ENCODE results near the gene STRBP. TPM values are rescaled to one million over a fixed set of nuclear protein-coding genes. Genes with fewer than 3 reads are reported as not detected.

Gene STRBP
- total and polyA plus RNA-seq, 5 experiments from 2014 or later: 18.2 to 35.0 (median 28.7) TPM

- H3K27me3 Mint-ChIP-seq: no peaks in the 10 kb centered on the region
- no peak for DNase-seq
- no peaks in the 10 kb centered on the region for H3K9me3 Mint-ChIP-seq
- H3K36me3 Mint-ChIP-seq: peaks cover 0 to 89% (median 10%) of the 10 kb centered on the region in 3 donors
- no peak for ATAC-seq
- POLR2A ChIA-PET: no interaction called here
- peaks cover 0 to 16% (median 0%) of the 10 kb centered on the region in 4 donors for H3K4me1 Mint-ChIP-seq
- no peak overlapping the region for H3K4me3 Mint-ChIP-seq
- H3K27ac Mint-ChIP-seq: peak overlapping the region in 2 of 10 donors; percentile 11 to 61
Observed at GRCh38 chr9:123099042-123099441, 169.3 kb downstream of the STRBP start.

GRCh38 chr9:123098096-123098459 lies 170.3 kb downstream of the STRBP start:
- H3K4me1 Mint-ChIP-seq: peaks cover 0 to 19% (median 0%) of the 10 kb centered on the region in 4 donors
- H3K27ac Mint-ChIP-seq: peak overlapping the region in 3 of 10 donors; percentile 24 to 78 (median 69)
- no peaks in the 10 kb centered on the region for H3K27me3 Mint-ChIP-seq
- no peaks in the 10 kb centered on the region for H3K9me3 Mint-ChIP-seq
- no peak for ATAC-seq
- H3K4me3 Mint-ChIP-seq: no peak overlapping the region
- peaks cover 0 to 89% (median 10%) of the 10 kb centered on the region in 3 donors for H3K36me3 Mint-ChIP-seq
- POLR2A ChIA-PET: no interaction called here
- DNase-seq: no peak

GRCh38 chr9:123097430-123098095 lies 170.8 kb downstream of the STRBP start:
- H3K9me3 Mint-ChIP-seq: no peaks in the 10 kb centered on the region
- H3K4me3 Mint-ChIP-seq: no peak overlapping the region
- peaks cover 0 to 89% (median 10%) of the 10 kb centered on the region in 3 donors for H3K36me3 Mint-ChIP-seq
- POLR2A ChIA-PET: no interaction called here
- H3K4me1 Mint-ChIP-seq: peaks cover 0 to 19% (median 0%) of the 10 kb centered on the region in 4 donors
- no peaks in the 10 kb centered on the region for H3K27me3 Mint-ChIP-seq
- DNase-seq (no peak), ATAC-seq (no peak)
- peak overlapping the region in 4 of 10 donors; percentile 24 to 28 (median 26) for H3K27ac Mint-ChIP-seq

- Mint-ChIP-seq H3K4me3 (no peak overlapping the region), H3K9me3 (no peaks in the 10 kb centered on the region)
Observed at GRCh38 chr9:123096987-123097386, 171.4 kb downstream of the STRBP start.

GRCh38 chr9:123093141-123093540 lies 175.2 kb downstream of the STRBP start:
- POLR2A ChIA-PET: no interaction called here
- Mint-ChIP-seq H3K27ac (peak overlapping the region in 4 of 10 donors; percentile 19 to 37 (median 28)), H3K4me3 (no peak overlapping the region)

More at GRCh38 chr9:123096987-123097386, 171.4 kb downstream of the STRBP start:
- peaks cover 0 to 89% (median 11%) of the 10 kb centered on the region in 3 donors for H3K36me3 Mint-ChIP-seq
- DNase-seq: no peak
- no peaks in the 10 kb centered on the region for H3K27me3 Mint-ChIP-seq
- POLR2A ChIA-PET: no interaction called here
- H3K4me1 Mint-ChIP-seq: peaks cover 0 to 19% (median 0%) of the 10 kb centered on the region in 4 donors
- H3K27ac Mint-ChIP-seq: peak overlapping the region in 2 of 10 donors; percentile 27 to 48
- no peak for ATAC-seq

DNA sequence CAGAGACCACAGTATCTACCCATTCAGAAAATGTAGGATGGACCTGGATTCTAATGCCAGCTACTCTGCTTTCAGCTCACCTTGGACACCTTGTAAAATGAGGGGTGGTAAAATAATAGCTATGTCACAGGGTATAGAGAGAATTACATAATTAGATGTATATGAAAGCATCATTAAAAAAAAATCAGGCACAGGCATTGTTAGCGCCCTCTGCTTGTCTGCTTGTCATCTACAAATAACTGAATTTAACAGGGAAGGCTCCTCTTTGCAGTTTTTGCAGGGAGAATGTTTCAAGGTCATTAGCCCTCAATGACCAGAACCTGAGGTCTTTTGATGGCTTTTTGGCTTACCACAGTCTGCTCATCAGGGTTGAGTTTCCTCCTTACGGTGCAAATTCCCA lies 176.9 kb downstream of the STRBP start:
- no peak overlapping the region for H3K4me3 Mint-ChIP-seq
- H3K9me3 Mint-ChIP-seq: no peaks in the 10 kb centered on the region
- H3K27ac Mint-ChIP-seq: peak overlapping the region in 1 of 10 donors; percentile 61
- POLR2A ChIA-PET: no interaction called here
- no peak for DNase-seq
- no peak for ATAC-seq
- no peaks in the 10 kb centered on the region for H3K27me3 Mint-ChIP-seq
- peaks cover 0 to 85% (median 14%) of the 10 kb centered on the region in 3 donors for H3K36me3 Mint-ChIP-seq
- H3K4me1 Mint-ChIP-seq: peaks cover 0 to 17% (median 0%) of the 10 kb centered on the region in 4 donors

More at GRCh38 chr9:123093141-123093540, 175.2 kb downstream of the STRBP start:
- DNase-seq (no peak), ATAC-seq (no peak)
- Mint-ChIP-seq H3K27me3 (no peaks in the 10 kb centered on the region), H3K9me3 (no peaks in the 10 kb centered on the region), H3K36me3 (peaks cover 0 to 93% (median 16%) of the 10 kb centered on the region in 3 donors), H3K4me1 (peaks cover 0 to 19% (median 0%) of the 10 kb centered on the region in 4 donors)

DNA sequence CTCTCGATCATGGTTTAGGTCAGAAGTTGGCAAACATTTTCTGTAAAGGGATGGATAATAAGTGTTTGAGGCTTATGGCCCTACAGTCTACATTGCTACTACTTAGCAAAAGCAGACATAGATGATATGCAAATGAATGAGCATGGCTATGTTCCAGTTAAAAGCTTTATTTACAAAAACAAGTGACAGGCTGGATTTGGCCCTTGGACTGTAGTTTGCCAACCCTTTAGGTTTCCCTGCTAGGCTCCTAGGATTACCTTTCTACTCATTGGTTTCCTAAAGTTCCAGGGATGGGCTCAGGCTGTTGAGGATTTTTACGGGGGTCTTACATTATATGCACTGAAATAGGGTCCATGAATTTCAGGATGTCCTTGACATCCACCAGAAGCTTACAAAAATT lies 177.4 kb downstream of the STRBP start:
- no peaks in the 10 kb centered on the region for H3K27me3 Mint-ChIP-seq
- POLR2A ChIA-PET: no interaction called here
- H3K4me1 Mint-ChIP-seq: peaks cover 0 to 14% (median under 1%) of the 10 kb centered on the region in 4 donors
- DNase-seq: no peak
- peak overlapping the region in 1 of 10 donors; percentile 61 for H3K27ac Mint-ChIP-seq
- H3K4me3 Mint-ChIP-seq: no peak overlapping the region
- ATAC-seq: no peak
- H3K9me3 Mint-ChIP-seq: no peaks in the 10 kb centered on the region
- H3K36me3 Mint-ChIP-seq: peaks cover 0 to 86% (median 14%) of the 10 kb centered on the region in 3 donors

DNA sequence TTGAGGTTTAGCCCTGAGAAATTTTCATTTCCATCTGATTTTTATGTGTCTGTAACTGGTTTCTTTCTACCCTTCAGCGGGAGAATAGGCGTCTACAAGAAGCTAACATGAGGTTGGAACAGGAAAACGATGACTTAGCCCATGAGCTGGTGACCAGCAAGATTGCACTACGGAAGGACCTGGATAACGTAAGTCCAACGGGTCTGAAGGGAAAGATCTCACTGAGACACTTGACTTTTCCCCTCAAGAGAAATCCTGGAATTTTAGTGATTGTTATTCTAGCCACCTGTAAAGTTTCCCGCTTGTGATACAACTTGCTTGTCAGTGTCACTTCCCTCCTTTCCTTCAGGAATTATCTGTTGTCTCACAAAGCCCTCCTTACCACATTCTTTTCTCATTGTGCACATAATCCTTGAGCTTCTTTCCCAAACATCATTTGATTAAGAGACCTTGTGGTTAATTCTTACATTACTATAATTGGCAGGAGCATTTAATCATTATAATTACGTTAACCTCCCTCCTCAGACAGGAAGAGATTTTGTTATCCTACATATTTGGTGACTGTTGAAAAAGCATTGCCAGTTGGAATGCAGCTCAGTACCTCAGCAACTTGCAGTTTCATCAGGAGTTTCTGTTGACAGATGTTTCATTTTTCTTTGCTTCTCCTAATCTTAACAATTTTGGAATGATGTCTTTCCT lies 178.0 kb downstream of the STRBP start:
- no peak for DNase-seq
- H3K4me3 Mint-ChIP-seq: no peak overlapping the region
- H3K36me3 Mint-ChIP-seq: peaks cover 0 to 83% (median 14%) of the 10 kb centered on the region in 3 donors

GRCh38 chr9:123089790-123090189 lies 178.6 kb downstream of the STRBP start:
- POLR2A ChIA-PET: no interaction called here
- Mint-ChIP-seq H3K36me3 (peaks cover 0 to 84% (median 17%) of the 10 kb centered on the region in 3 donors), H3K4me1 (peaks cover 0 to 13% (median under 1%) of the 10 kb centered on the region in 4 donors), H3K27me3 (no peaks in the 10 kb centered on the region), H3K4me3 (no peak overlapping the region), H3K27ac (no peak overlapping the region), H3K9me3 (no peaks in the 10 kb centered on the region)
- DNase-seq: no peak
- no peak for ATAC-seq

More for the DNA sequence above, 178.0 kb downstream of the STRBP start:
- Mint-ChIP-seq H3K27ac (no peak overlapping the region), H3K27me3 (no peaks in the 10 kb centered on the region), H3K4me1 (peaks cover 0 to 11% (median under 1%) of the 10 kb centered on the region in 4 donors), H3K9me3 (no peaks in the 10 kb centered on the region)
- ATAC-seq: no peak
- POLR2A ChIA-PET: no interaction called here

GRCh38 chr9:123089040-123089439 lies 179.3 kb downstream of the STRBP start:
- peaks cover 0 to 86% (median 21%) of the 10 kb centered on the region in 3 donors for H3K36me3 Mint-ChIP-seq
- H3K9me3 Mint-ChIP-seq: no peaks in the 10 kb centered on the region
- H3K27me3 Mint-ChIP-seq: no peaks in the 10 kb centered on the region
- H3K4me1 Mint-ChIP-seq: peaks cover 0 to 11% (median under 1%) of the 10 kb centered on the region in 4 donors
- peak overlapping the region in 3 of 10 donors; percentile 6 to 29 (median 8) for H3K27ac Mint-ChIP-seq
- POLR2A ChIA-PET: no interaction called here
- H3K4me3 Mint-ChIP-seq: no peak overlapping the region
- ATAC-seq (no peak), DNase-seq (no peak)

DNA sequence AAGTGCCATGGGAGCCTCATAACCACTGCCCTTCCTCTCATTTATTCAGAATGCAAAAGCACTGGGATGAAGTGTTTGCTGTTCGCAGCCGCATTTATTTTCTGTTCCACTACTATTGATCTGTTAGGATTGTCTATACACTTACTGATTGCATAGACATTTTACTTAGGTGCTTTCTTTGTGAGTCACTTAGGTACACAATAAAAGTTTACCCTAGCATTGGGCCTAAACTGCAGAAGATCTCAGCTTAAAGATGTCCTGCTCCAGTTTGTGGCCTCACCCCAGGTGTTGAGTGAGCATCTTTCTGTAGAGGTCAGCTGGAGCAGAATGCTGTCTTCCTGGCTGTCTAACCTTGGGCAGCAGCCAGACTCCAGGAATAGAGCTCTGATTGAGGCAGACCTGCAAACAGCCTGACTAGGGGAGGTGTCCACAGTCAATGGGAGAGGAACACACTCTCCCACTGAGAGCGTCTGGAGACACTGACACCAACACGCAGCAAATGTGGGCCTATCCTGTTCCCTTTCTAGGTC lies 181.0 kb downstream of the STRBP start:
- no peak overlapping the region for H3K4me3 Mint-ChIP-seq
- DNase-seq (no peak), ATAC-seq (no peak)
- peaks cover 0 to 8% (median under 1%) of the 10 kb centered on the region in 4 donors for H3K4me1 Mint-ChIP-seq
- peaks cover 0 to 85% (median 25%) of the 10 kb centered on the region in 3 donors for H3K36me3 Mint-ChIP-seq
- peak overlapping the region in 1 of 10 donors; percentile 24 for H3K27ac Mint-ChIP-seq
- H3K9me3 Mint-ChIP-seq: no peaks in the 10 kb centered on the region
- POLR2A ChIA-PET: no interaction called here
- H3K27me3 Mint-ChIP-seq: no peaks in the 10 kb centered on the region

DNA sequence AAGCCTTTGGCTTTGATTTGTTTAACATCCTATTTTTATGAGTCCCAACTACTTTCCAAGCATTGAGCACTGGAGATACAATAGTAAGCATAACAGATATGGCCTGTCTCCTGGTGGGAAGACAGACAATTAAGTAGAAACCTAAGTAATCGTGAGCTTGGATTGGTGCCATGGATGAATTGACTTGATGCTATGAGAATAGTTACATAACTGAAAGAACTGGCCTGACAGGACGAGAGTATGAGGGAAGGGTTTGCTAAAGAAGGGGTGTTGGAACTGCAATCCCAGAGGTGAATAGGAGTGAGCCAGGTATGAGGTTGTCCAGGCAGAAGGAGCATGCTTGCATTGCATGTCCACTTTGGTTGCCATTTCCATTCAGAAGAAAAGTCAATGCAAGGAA lies 182.5 kb downstream of the STRBP start:
- no peaks in the 10 kb centered on the region for H3K27me3 Mint-ChIP-seq
- H3K4me1 Mint-ChIP-seq: peaks cover 0 to 10% (median under 1%) of the 10 kb centered on the region in 4 donors
- H3K27ac Mint-ChIP-seq: peak overlapping the region in 1 of 10 donors; percentile 73
- POLR2A ChIA-PET: no interaction called here
- ATAC-seq (no peak), DNase-seq (no peak)
- H3K4me3 Mint-ChIP-seq: no peak overlapping the region
- peaks cover 0 to 83% (median 25%) of the 10 kb centered on the region in 3 donors for H3K36me3 Mint-ChIP-seq
- no peaks in the 10 kb centered on the region for H3K9me3 Mint-ChIP-seq

GRCh38 chr9:123084256-123084655 lies 184.1 kb downstream of the STRBP start:
- H3K9me3 Mint-ChIP-seq: no peaks in the 10 kb centered on the region
- H3K4me1 Mint-ChIP-seq: peaks cover 0 to 10% (median under 1%) of the 10 kb centered on the region in 4 donors
- H3K36me3 Mint-ChIP-seq: peaks cover 0 to 82% (median 21%) of the 10 kb centered on the region in 3 donors
- H3K27ac Mint-ChIP-seq: no peak overlapping the region
- H3K27me3 Mint-ChIP-seq: no peaks in the 10 kb centered on the region
- ATAC-seq (no peak), DNase-seq (no peak)
- POLR2A ChIA-PET: no interaction called here
- H3K4me3 Mint-ChIP-seq: no peak overlapping the region
